Dedifferentiated amniotic fluid mesenchymal stem cell (primary cell): ENCODE measurements around the gene RPS6KA5.
"Not testable (repeated sequence)": the region's sequence is repeated elsewhere in the genome, so short reads cannot be mapped to it uniquely, and the experiment has no call there.

ENCODE experiments used
- DNase-seq: peaks from one replicate; pipeline ENCODE4 v3.0.0-alpha.2; 2016; ENCODE audit errors: extremely low spot score

RPS6KA5 gene

DNA sequence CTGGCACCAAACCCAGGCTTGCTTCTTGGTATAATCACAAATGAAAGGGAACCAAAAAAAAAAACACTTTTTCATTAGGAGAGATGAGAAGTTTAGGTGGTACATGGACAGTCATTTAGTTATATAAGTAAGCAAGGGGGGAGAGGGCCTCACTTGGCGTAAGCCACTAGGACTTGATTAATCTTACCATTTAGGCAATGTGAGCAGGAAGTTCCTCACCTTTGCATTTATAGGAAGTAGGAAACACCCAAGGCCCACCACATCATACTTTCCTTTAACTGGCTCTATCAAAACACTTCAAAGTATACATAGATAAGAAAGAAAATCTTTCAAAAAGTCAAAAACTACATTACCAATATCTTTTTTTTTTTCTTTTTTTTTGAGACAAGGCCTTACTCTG is 6.7 kb upstream of the RPS6KA5 start:
- DNase-seq, result no peak

GRCh38 chr14:91065266-91065665 is 4.8 kb upstream of the RPS6KA5 start:
- DNase-seq, result no peak

GRCh38 chr14:91063119-91063518 is 2.7 kb upstream of the RPS6KA5 start:
- no peak for DNase-seq

- DNase-seq, result no peak
These were observed 2.2 kb upstream of the RPS6KA5 start for GRCh38 chr14:91062600-91062999.

- DNase-seq, result no peak
These were observed 831 bp upstream of the RPS6KA5 start for GRCh38 chr14:91061056-91061887.

GRCh38 chr14:91059576-91060350 is 678 bp downstream of the RPS6KA5 start:
- DNase-seq, result no peak

GRCh38 chr14:91058042-91058581 is 2.3 kb downstream of the RPS6KA5 start:
- no peak for DNase-seq

DNA sequence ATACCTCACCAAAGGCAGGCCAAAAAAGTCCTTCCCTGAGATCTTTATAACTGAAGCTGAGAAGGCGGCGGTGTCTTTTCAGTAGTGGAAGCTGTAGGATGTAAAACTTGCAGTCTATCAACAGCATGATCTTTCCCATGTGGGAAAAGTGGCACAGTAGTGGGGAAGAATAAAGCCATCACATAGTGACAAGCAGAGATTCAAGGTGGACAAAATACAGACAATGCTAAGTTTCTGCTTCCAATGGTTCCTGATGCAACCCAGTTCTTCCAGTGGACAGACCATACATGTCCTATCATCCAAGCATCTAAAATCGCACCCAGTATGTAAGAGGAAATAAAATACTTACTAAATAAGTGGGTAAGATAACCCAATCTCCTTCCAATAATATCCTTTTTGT is 4.1 kb downstream of the RPS6KA5 start:
- DNase-seq, result no peak

DNA sequence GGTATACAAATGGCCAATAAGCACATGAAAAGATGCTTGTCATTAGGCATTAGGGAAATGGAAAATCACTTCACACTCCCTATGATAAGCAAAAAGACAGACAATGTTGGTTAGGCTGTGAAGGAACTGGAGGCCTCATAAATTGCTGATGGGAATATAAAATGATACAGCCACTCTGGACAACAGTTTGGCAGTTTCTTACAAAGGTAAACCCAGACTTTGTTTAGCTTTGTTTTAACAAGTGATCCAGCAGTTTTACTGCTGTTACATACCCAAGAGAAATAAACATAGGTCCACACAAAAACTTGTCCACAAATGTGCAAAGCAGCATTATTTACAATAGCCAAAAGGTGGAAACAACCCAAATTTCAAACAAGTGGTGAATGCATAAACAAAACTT is 5.4 kb downstream of the RPS6KA5 start:
- DNase-seq, result no peak

DNA sequence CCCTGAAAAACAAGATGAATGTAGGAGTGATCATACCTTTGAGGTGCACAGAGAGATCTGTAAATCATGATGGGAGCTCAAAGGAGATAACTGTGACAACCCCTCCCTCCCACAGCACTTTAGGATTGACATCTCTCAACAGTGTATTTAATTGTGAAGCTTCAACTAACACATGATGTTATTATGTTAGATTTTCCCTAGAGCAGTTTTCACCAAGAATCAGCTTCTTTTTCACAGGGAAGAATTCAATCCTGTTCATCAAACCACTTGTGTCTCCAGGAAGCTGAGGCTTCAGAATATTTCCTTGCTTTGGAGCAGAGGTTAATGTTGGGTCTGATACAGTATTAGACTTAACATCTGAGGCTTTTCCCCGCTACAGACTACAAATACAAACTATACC is 11.8 kb downstream of the RPS6KA5 start:
- no peak for DNase-seq

GRCh38 chr14:91048265-91048664 is 12.2 kb downstream of the RPS6KA5 start:
- DNase-seq, result no peak

GRCh38 chr14:91047174-91047753 is 13.2 kb downstream of the RPS6KA5 start:
- no peak for DNase-seq

GRCh38 chr14:91046488-91047072 is 13.9 kb downstream of the RPS6KA5 start:
- DNase-seq, result no peak

DNA sequence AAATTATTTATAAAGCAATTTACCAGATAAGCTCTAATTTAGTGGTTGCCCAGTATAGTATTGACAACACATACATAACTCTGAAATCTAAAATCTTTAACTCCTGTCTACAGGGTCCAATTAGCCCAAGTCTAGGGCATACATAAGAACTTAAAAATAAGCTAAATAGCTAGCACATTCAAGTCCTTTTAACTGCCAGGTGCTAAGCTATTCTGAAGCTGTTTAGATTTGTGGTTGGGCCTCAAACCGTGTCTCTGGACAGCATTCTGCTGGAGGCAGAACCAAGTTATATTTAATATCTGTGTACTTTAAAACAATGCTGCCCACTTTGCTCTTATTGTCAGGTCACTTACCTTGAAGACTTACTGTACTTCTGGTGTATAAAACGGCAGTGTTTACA is 19.0 kb downstream of the RPS6KA5 start:
- DNase-seq, result no peak

DNA sequence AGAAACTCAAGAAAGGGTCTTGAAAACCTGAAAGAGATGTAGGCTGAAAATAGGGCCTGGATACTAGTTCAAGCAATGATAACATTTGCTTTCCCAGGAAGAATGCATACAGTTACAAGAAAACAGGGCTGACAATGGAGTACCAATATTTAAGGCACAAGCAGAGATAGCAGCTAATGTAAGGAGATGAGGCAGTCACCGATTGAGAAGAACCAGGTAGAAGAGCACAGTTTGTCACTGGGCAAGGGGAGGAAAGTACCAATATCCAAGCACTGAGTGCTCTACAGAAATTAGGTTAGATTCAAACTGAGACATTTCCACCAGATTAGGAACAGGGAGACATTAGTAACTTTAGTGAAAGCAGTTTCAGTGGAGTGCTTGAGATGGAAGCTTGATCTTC is 19.9 kb downstream of the RPS6KA5 start:
- no peak for DNase-seq

DNA sequence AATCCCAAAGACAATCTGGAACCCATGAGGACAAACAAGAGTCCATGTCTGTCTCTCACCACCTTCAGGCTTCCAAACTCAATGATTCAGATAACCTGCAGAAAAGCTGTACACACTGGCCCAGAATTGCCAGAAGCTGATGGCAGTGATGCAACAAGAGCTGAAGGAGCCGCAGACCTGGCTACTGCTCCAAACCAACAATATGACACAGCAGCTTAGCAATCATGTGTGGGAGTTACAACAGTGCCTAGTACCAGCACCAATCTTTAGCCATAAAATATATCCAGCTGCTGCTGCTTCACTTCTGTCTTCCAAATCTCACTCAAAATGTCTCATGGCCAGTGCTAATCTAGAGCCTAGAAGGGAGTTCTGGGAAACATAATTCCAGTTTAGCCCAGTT is 22.0 kb downstream of the RPS6KA5 start:
- DNase-seq, result no peak

DNA sequence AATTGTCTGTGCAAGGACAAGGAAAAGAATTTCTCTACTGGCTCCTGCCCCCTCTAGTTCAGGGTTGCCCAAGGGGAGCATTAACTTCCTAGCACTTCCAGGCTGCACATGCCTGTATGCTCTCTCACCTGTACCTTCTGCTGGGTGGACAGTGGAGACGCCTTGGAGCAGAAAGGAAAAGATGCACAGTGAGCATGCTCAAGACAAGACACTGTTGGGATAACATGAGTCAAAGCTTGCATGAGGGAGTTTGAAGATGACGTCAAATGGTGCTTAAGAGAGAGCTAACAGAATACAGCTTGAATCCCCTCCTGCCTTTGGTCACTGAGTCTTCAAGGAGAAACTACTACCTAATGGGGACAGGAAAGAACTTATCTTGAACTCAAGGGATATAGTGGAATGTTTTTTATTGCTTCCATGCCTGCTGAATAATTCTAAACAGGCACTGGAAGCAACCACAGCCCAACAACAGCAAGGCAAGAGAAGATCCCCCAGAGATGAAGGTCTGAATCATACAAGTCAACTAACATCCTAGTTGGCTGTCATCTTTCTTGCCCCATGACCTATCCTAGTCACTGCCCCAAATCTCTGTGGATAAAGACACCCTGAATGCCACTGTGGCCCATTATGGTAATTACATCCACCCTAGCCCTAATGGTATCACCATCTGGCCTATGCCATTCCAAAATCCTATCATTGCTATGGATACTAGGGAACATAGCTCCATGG is 23.5 kb downstream of the RPS6KA5 start:
- DNase-seq, result no peak

- DNase-seq, result no peak
These were observed 24.6 kb downstream of the RPS6KA5 start for GRCh38 chr14:91035855-91036254.

GRCh38 chr14:91034379-91034778 is 26.1 kb downstream of the RPS6KA5 start:
- not testable (repeated sequence) for DNase-seq

DNA sequence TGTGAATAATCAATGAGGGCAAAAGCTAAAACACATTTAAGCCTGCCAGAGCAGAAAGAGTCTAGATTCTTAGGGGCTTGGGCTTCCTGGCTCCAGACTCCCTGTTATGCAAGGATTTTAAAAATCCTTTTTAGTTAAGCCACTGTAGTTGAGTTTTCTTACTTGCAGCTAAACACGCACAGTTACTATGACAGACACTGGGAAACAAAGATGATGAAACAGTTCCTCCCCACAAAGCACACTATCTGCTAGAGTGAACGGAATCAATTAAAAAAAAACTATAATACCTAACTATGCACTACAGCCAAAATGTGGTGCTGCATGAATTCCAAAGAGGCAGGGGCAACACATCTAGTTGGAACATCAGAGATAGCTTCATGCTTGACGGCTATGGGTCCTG is 28.2 kb downstream of the RPS6KA5 start:
- DNase-seq, result no peak

DNA sequence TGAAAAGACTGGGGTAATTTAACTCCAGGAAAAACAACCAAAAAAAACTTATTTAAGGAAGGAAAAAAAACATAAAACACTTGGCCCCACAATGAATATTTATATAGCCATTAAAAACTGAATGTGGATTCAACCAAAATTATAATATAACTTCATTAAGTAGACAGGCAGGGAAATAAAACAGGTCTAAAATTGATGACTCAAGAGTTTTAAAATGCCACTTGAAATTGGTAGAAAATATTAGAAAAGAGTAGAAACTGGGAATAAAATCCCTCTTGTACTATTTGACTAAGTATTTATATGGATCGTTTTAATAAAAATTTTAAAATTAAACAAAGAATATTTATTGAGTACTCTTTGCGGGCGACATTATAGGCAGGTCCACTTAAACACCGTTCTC is 28.8 kb downstream of the RPS6KA5 start:
- no peak for DNase-seq
